Myometrial cell (primary cell): ENCODE measurements around the gene SLC25A2. TPM values are rescaled to one million over a fixed set of nuclear protein-coding genes. Genes with fewer than 3 reads are reported as not detected.

Source experiments
- total RNA-seq: library from RNA; depleted of rRNA; stranded (reverse); fragments of >200 nt; gene quantifications from 2 replicates; pipeline ENCODE4 v1.2.3, GENCODE V29; 2015

Gene SLC25A2
- total RNA-seq = under 0.01 TPM in 1 of 2 replicates, not detected in the other

DNA sequence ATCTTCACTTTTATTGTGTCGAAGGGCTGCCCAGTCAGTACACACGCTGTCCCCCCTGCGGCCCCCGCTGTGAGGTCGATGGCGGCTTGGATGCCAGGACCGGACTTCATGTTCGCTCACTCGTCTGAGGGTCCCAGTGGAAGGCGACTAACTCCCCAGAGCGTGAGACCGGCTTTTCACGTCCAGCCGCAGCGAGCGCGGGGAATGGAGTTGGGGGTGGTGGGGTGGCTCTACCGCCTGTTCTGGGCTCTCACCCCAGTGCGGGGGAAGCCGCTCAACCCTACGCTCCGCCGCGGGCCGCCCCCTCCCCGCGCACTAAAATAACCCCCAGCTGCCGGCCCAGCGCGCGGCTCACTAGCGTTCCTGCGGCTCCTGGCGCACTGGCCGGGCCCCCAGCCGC, at the start of gene SLC25A2:
Gene SLC25A2 (minus strand): TSS at position 294 of the 400 bp plus-strand sequence. CDS start 184 bp downstream, at position 110.

DNA sequence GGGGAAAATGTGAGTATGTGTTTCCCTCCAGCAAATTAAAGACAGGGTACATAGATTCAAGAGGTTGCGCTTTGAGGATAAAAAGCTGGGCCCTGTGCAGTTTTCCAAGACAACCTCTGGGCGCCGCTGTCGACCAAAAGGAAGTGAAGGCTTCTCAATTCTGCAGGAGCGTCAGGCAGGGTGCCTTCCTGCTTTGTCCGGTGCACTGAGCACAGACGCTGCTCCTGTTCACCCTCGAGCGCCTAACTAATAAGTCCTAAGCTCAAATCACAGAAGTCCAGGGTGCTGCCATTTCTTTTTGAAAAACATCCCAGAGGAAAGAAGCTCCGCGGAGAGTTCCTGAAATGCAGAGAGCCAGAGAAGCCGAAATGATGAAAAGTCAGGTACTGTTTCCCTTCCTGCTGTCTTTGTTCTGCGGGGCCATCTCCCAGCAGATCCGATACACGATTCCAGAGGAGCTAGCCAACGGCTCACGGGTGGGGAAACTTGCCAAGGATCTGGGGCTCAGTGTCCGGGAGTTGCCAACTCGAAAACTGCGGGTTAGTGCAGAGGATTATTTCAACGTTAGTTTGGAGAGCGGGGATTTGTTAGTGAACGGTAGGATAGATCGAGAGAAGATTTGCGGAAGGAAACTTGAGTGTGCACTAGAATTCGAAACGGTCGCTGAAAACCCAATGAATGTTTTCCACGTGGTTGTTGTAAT, 46.2 kb upstream of the SLC25A2 start, which contains the start of gene PCDHGB1:
Gene PCDHGB1 (plus strand): TSS at position 183 of the 703 bp plus-strand sequence. CDS start 162 bp downstream, at position 345.

DNA sequence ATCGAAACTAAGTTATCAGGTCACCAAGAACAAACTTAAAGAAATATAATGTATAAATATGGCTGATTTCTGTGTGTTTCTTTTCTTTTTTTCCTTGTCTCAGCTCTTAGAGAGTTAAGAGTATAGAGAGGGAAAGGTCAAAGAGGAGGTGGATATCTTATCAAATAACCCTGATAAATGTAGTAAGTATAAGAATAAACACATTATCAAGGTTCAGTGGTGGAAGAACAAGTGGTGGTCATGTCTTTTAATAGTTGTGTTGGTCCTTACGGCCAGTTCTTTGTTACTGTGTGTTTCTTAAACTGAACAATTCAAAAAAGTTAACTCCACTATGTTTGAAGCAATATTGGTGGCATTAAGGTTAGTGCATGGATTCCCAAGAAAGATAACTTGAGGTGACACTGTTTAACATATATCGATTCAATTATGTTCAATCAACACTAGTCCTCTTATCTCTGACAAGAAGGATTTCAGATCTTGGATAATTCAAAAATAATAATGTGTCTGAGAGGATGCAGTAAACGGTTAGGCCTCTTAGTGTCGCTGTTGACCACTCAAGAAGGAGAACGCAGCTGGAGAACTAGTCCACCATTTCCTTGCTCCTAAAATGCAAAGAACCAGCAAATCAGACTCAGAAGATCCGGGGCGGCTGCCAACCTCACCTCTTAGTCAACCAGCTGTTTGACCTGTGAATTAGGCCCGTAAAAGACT, 39.5 kb upstream of the SLC25A2 start, which contains the start of gene PCDHGA3:
Gene PCDHGA3 (plus strand): TSS at position 588 of the 711 bp plus-strand sequence. CDS start 205 bp downstream, outside the sequence.

GRCh38 chr5:141338538-141339306, 34.9 kb upstream of the SLC25A2 start, which contains the start of gene PCDHGA2:
Gene PCDHGA2 (plus strand): TSS chr5:141338760.

DNA sequence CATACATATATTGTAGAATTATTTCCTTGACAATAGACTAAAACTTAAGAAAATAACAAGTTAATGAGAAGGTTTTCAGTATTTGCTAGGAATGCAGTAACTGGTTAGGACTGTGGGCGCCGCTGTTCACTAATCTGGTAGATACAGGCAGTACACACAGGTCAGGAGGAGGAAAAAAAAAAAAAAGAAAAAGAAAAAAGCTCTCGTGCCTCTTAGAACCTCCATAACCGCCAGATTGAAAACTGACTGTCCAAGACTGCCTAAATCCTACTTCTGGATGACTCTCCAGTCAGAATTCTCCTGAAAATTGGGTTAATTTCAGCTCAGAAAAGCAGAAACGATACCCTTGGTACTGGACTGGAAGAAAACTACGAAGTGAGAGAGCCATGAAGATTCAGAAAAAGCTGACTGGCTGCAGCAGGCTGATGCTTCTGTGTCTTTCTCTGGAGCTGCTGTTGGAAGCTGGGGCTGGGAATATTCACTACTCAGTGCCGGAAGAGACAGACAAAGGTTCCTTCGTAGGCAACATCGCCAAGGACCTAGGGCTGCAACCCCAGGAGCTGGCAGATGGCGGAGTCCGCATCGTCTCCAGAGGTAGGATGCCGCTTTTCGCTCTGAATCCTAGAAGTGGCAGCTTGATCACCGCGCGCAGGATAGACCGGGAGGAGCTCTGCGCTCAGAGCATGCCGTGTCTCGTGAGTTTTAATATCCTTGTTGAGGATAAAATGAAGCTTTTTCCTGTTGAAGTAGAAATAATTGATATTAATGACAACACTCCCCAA, 26.6 kb upstream of the SLC25A2 start, which contains the start of gene PCDHGA1:
Gene PCDHGA1 (plus strand): TSS at position 216 of the 782 bp plus-strand sequence.

DNA sequence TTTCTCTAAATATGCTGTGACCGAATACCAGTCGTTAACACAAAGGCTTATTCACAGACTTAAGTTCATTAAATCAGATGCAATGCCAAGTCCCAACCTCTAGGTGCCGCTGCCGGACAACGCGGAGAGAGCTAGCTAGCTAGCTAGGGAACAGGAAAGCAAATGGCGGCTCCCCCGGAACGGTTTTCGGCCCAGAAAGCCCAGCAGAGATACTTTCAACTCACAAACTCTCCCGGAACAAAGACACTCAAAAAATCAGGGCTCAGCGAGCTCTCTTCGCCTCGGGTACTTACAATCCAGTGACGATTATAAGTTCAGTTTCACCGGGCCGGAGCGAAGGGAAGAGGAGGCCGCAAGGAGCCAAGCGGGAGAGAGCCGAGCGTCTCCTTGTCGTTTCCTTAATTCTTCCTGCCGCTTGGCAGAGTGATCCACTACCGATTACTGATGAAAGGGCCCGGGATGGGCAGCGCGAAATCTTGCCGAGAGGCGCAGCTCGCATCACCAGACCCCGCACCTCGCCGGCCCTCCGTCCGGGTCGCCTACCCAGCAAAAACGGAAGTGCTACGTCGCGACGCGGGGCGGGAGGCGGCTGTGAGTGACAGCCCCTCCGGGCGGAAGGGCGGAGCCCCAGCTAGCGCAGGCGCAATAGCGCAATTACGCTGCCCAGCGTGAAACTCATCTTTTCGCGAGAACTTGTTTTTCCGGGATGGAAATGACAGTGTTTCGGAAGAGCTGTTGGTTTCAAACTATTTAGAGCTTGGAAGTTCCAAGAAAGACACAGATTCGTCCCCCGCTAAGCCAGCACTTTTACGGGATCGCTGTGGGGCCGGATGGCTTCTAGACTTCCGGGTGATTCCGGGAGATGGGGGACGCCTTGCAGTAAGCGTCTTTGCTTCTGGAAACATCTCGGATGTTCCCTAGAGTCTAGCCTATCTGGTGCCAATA, 16.6 kb upstream of the SLC25A2 start, which contains the start of gene TAF7:
Gene TAF7 (minus strand): TSS at position 560 of the 945 bp plus-strand sequence. CDS start 740 bp downstream, outside the sequence.

Other genes starting within 250 kb of the SLC25A2 start
- 0.18 and 0.29 TPM in 2 replicates for gene PCDHB2, start 209.4 kb downstream of the SLC25A2 start, total RNA-seq
- 0.89 TPM in 1 of 2 replicates, not detected in the other for gene PCDHB3, start 203.6 kb downstream of the SLC25A2 start, total RNA-seq
- not detected in 2 replicates for gene PCDHB4, start 182.2 kb downstream of the SLC25A2 start, total RNA-seq
- under 0.01 TPM in 1 of 2 replicates, not detected in the other for gene PCDHB5, start 168.8 kb downstream of the SLC25A2 start, total RNA-seq
- not detected in 2 replicates for gene PCDHB6, start 154.0 kb downstream of the SLC25A2 start, total RNA-seq
- under 0.01 and 1.4 TPM in 2 replicates for gene PCDHB7, start 131.4 kb downstream of the SLC25A2 start, total RNA-seq
- not detected in 2 replicates for gene PCDHB8, start 126.3 kb downstream of the SLC25A2 start, total RNA-seq
- gene PCDHB16, start 121.7 kb downstream of the SLC25A2 start, total RNA-seq = under 0.01 TPM in 2 replicates
- 0.18 TPM in 1 of 2 replicates, not detected in the other for gene PCDHB9, start 116.9 kb downstream of the SLC25A2 start, total RNA-seq
- gene PCDHB10, start 111.7 kb downstream of the SLC25A2 start, total RNA-seq = 0.58 TPM in 1 of 2 replicates, not detected in the other
- gene PCDHB11, start 104.4 kb downstream of the SLC25A2 start, total RNA-seq = not detected in 2 replicates
- gene PCDHB12, start 95.3 kb downstream of the SLC25A2 start, total RNA-seq = not detected in 2 replicates
- gene PCDHB13, start 90.1 kb downstream of the SLC25A2 start, total RNA-seq = under 0.01 TPM in 1 of 2 replicates, not detected in the other
- under 0.01 and 1.7 TPM in 2 replicates for gene PCDHB14, start 80.7 kb downstream of the SLC25A2 start, total RNA-seq
- 0.35 TPM in 1 of 2 replicates, not detected in the other for gene PCDHB15, start 58.7 kb downstream of the SLC25A2 start, total RNA-seq
- gene TAF7, start 16.7 kb upstream of the SLC25A2 start, total RNA-seq = 45.8 and 59.5 TPM in 2 replicates
- gene PCDHGA1, start 26.5 kb upstream of the SLC25A2 start, total RNA-seq = 0.29 TPM in 1 of 2 replicates, not detected in the other
- gene PCDHGA2, start 34.7 kb upstream of the SLC25A2 start, total RNA-seq = 0.53 and 1.4 TPM in 2 replicates
- gene PCDHGA3, start 39.8 kb upstream of the SLC25A2 start, total RNA-seq = 0.18 TPM in 1 of 2 replicates, not detected in the other
- gene PCDHGB1, start 46.0 kb upstream of the SLC25A2 start, total RNA-seq = 0.35 TPM in 1 of 2 replicates, not detected in the other
- gene PCDHGA4, start 51.0 kb upstream of the SLC25A2 start, total RNA-seq = 0.58 and 2.1 TPM in 2 replicates
- gene PCDHGB2, start 55.9 kb upstream of the SLC25A2 start, total RNA-seq = 0.53 and 0.86 TPM in 2 replicates
- gene PCDHGA5, start 60.1 kb upstream of the SLC25A2 start, total RNA-seq = 0.29 and 0.89 TPM in 2 replicates
- gene PCDHGB3, start 66.2 kb upstream of the SLC25A2 start, total RNA-seq = 0.58 and 0.71 TPM in 2 replicates
- 0.86 and 1.4 TPM in 2 replicates for gene PCDHGA6, start 69.8 kb upstream of the SLC25A2 start, total RNA-seq
- 0.89 and 2.0 TPM in 2 replicates for gene PCDHGA7, start 78.7 kb upstream of the SLC25A2 start, total RNA-seq
- gene PCDHGB4, start 83.6 kb upstream of the SLC25A2 start, total RNA-seq = 3.9 and 4.6 TPM in 2 replicates
- gene PCDHGA8, start 88.6 kb upstream of the SLC25A2 start, total RNA-seq = 0.71 and 0.86 TPM in 2 replicates
- gene PCDHGB5, start 93.9 kb upstream of the SLC25A2 start, total RNA-seq = 6.7 and 7.2 TPM in 2 replicates
- 0.86 and 1.9 TPM in 2 replicates for gene PCDHGA9, start 98.7 kb upstream of the SLC25A2 start, total RNA-seq
- gene PCDHGB6, start 104.0 kb upstream of the SLC25A2 start, total RNA-seq = 0.29 and 0.89 TPM in 2 replicates
- 4.3 and 4.6 TPM in 2 replicates for gene PCDHGA10, start 108.9 kb upstream of the SLC25A2 start, total RNA-seq
- 4.3 and 6.0 TPM in 2 replicates for gene PCDHGB7, start 113.6 kb upstream of the SLC25A2 start, total RNA-seq
- 5.3 and 8.4 TPM in 2 replicates for gene PCDHGA11, start 117.0 kb upstream of the SLC25A2 start, total RNA-seq
- 14.9 and 15.6 TPM in 2 replicates for gene PCDHGA12, start 126.5 kb upstream of the SLC25A2 start, total RNA-seq
- 38.6 TPM in 2 replicates for gene PCDHGC3, start 171.9 kb upstream of the SLC25A2 start, total RNA-seq
- gene PCDHGC4, start 181.0 kb upstream of the SLC25A2 start, total RNA-seq = under 0.01 and 0.58 TPM in 2 replicates
- 0.71 and 1.2 TPM in 2 replicates for gene PCDHGC5, start 185.0 kb upstream of the SLC25A2 start, total RNA-seq